HG03175 (cell line): ENCODE data around the gene NF1.
"Not testable (repeated sequence)": the region's sequence is repeated elsewhere in the genome, so short reads cannot be mapped to it uniquely, and the experiment has no call there.

ENCODE experiments used
- ATAC-seq: cut with Tn5 transposase; IDR thresholded peaks from one replicate; pipeline ENCODE4 v1.9.1; 2021; ENCODE audit warnings: mild to moderate bottlenecking, moderate library complexity; ENCODE audit not compliant: unreplicated experiment

Gene NF1

GRCh38 chr17:31289790-31290189, 195.0 kb downstream of the NF1 start:
- ATAC-seq: no peak

GRCh38 chr17:31291820-31292219, 197.0 kb downstream of the NF1 start:
- no peak for ATAC-seq

- ATAC-seq: no peak
Measured at GRCh38 chr17:31293581-31293980, 198.8 kb downstream of the NF1 start.

- no peak for ATAC-seq
Measured at GRCh38 chr17:31294231-31294630, 199.5 kb downstream of the NF1 start.

GRCh38 chr17:31294820-31295488, 200.2 kb downstream of the NF1 start:
- no peak for ATAC-seq

- ATAC-seq: no peak
Measured at GRCh38 chr17:31295489-31295871, 200.7 kb downstream of the NF1 start.

GRCh38 chr17:31296142-31296541, 201.4 kb downstream of the NF1 start:
- ATAC-seq: no peak

GRCh38 chr17:31297090-31297489, 202.3 kb downstream of the NF1 start, which contains the start of gene OMG:
Gene OMG (minus strand): TSS chr17:31297239. CDS start chr17:31296331, 908 bp downstream.
- no peak for ATAC-seq

- ATAC-seq: no peak
Measured at GRCh38 chr17:31299624-31300023, 204.8 kb downstream of the NF1 start.

- no peak for ATAC-seq
Measured at GRCh38 chr17:31307640-31308039, 212.9 kb downstream of the NF1 start.

GRCh38 chr17:31308372-31309334, 213.9 kb downstream of the NF1 start:
- no peak for ATAC-seq

- ATAC-seq: no peak
Measured at GRCh38 chr17:31309556-31309955, 214.8 kb downstream of the NF1 start.

GRCh38 chr17:31310260-31310659, 215.5 kb downstream of the NF1 start:
- ATAC-seq: no peak

GRCh38 chr17:31310886-31311285, 216.1 kb downstream of the NF1 start:
- ATAC-seq: no peak

- ATAC-seq: no peak
Measured at GRCh38 chr17:31311526-31311925, 216.7 kb downstream of the NF1 start.

GRCh38 chr17:31312223-31312622, 217.4 kb downstream of the NF1 start:
- ATAC-seq: not testable (repeated sequence)

GRCh38 chr17:31313982-31314781, 219.4 kb downstream of the NF1 start, which contains the start of gene EVI2B:
Gene EVI2B (minus strand): TSS chr17:31314054. CDS start chr17:31305609, 8,445 bp downstream.
- ATAC-seq: peak; percentile 34

- ATAC-seq: no peak
Measured at GRCh38 chr17:31314782-31315100, 220.0 kb downstream of the NF1 start.

GRCh38 chr17:31318298-31318801, 223.6 kb downstream of the NF1 start:
- peak; percentile 32 for ATAC-seq

GRCh38 chr17:31318851-31319661, 224.3 kb downstream of the NF1 start:
- no peak for ATAC-seq
